ENCODE results near the gene PLOD3. TPM values are rescaled to one million over a fixed set of nuclear protein-coding genes. Genes with fewer than 3 reads are reported as not detected.

The PLOD3 gene
- total RNA-seq, 6 experiments from 2014 or later: 128 to 179 (median 140) TPM

DNA sequence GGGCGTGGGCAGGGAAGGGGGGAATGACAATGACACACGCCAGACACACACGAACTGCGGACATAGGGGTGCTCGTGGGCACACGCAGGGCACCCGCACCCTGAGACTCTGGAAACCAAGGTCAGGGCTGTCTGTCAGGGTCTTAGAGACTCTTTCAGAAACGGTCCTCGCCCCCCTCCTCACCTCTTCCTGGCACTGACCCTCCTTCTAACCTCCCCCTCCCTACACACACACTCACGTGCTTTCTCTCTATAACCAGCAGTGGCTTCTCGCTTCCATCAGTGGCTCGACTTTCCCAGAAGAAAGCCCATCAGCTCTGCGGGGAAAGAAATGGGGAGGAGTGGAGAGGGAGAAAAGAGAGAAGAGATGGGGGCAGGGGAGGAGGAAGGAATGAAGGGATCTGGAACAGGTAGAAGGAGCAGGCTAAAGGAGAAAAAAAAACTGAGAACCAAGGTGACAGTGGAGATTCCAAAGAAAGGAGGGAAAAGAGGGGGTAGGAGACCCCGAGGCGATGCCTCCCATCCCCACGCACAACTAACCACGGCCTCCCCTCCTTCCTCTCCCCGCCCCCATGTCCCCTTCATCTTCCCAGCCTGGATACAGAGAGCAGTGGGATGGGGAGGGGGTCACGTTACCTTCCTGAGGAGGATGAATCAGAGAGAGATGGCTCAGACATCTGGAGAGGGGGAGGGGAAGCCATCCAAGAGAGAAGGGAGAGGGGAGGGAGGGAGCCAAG, 50.3 kb downstream of the PLOD3 start:
- Mint-ChIP-seq H3K27me3 (ENCODE audit: insufficient read depth) (peaks cover 49% of the 10 kb centered on the region), H3K36me3 (ENCODE audit: low read depth) (no peaks in the 10 kb centered on the region), H3K9me3 (no peaks in the 10 kb centered on the region), H3K27ac (no peak overlapping the region), H3K4me1 (ENCODE audit: low read depth) (peaks cover 61% of the 10 kb centered on the region), H3K4me3 (no peak overlapping the region)
- no peak for DNase-seq
- TF ChIP-seq, protein P1, sequence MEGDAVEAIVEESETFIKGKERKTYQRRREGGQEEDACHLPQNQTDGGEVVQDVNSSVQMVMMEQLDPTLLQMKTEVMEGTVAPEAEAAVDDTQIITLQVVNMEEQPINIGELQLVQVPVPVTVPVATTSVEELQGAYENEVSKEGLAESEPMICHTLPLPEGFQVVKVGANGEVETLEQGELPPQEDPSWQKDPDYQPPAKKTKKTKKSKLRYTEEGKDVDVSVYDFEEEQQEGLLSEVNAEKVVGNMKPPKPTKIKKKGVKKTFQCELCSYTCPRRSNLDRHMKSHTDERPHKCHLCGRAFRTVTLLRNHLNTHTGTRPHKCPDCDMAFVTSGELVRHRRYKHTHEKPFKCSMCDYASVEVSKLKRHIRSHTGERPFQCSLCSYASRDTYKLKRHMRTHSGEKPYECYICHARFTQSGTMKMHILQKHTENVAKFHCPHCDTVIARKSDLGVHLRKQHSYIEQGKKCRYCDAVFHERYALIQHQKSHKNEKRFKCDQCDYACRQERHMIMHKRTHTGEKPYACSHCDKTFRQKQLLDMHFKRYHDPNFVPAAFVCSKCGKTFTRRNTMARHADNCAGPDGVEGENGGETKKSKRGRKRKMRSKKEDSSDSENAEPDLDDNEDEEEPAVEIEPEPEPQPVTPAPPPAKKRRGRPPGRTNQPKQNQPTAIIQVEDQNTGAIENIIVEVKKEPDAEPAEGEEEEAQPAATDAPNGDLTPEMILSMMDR (IDR thresholded peaks at IDR 0.05): no peak

DNA sequence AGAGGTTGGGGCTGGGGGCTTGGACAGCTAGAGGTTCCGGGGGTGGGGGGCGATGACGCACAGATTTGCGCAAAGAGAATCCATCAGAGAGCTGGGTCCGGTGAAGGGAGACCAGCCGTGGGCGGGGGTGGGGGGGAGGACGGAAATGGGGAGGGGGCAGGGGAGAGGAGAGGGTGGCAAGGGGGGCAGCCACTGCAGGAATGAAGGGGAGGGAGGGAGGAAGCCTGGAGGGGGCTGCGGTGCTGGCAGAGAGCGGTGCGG, 50.8 kb downstream of the PLOD3 start:
- Mint-ChIP-seq H3K36me3 (ENCODE audit: low read depth) (peaks cover under 1% of the 10 kb centered on the region; the same call in 1 of the 2 replicates), H3K27ac (no peak overlapping the region), H3K27me3 (ENCODE audit: insufficient read depth) (peaks cover 45% of the 10 kb centered on the region), H3K4me1 (ENCODE audit: low read depth) (peaks cover 58% of the 10 kb centered on the region), H3K4me3 (no peak overlapping the region), H3K9me3 (no peaks in the 10 kb centered on the region)
- DNase-seq: no peak
- TF ChIP-seq, protein P1 (IDR thresholded peaks at IDR 0.05): no peak

DNA sequence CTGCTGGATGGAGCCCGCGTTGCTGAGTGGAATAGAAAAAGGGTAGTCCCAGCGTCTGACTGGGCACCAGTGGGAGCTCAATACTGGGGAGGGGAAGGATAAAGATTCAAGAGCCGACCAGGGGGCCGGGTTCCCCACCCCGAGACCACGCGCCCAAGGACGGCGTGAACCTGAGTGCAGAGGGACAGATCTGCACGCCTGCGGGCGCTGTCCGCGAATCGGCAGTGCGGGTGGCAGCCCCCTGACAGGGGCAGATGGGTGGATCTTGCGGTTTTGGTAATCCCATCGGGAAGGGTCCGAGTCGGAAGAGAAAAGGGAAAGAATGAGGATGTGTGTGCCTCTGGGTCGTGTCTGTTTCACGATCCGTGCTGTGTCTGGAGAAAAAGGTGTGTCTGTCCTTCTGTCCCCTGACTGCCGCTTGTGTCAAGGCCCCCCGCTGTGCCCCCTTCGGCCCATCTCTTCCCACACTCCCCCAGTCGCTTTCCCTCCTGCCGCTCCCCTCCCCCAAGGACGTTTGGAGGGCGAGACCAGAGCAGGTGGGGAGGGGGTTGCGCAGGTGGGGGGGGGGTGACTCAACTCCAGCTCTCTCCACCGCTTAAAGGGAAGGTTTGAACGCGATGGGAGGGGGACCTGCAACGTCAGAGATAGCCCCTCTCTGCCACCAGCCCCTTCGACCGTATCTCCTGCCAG, 51.3 kb downstream of the PLOD3 start:
- DNase-seq: no peak
- TF ChIP-seq, protein P1 (IDR thresholded peaks at IDR 0.05): no peak
- H3K4me1 Mint-ChIP-seq (ENCODE audit: low read depth): peaks cover 53% of the 10 kb centered on the region
- 0 out of 2 replicates have a peak overlapping the region, but pooled peaks have one; percentile 19 for H3K27ac Mint-ChIP-seq
- H3K9me3 Mint-ChIP-seq: no peaks in the 10 kb centered on the region
- H3K27me3 Mint-ChIP-seq (ENCODE audit: insufficient read depth): peaks cover 40% of the 10 kb centered on the region
- H3K4me3 Mint-ChIP-seq: peak overlapping the region; percentile 89
- peaks cover 4% of the 10 kb centered on the region; the same call in 1 of the 2 replicates for H3K36me3 Mint-ChIP-seq (ENCODE audit: low read depth)

DNA sequence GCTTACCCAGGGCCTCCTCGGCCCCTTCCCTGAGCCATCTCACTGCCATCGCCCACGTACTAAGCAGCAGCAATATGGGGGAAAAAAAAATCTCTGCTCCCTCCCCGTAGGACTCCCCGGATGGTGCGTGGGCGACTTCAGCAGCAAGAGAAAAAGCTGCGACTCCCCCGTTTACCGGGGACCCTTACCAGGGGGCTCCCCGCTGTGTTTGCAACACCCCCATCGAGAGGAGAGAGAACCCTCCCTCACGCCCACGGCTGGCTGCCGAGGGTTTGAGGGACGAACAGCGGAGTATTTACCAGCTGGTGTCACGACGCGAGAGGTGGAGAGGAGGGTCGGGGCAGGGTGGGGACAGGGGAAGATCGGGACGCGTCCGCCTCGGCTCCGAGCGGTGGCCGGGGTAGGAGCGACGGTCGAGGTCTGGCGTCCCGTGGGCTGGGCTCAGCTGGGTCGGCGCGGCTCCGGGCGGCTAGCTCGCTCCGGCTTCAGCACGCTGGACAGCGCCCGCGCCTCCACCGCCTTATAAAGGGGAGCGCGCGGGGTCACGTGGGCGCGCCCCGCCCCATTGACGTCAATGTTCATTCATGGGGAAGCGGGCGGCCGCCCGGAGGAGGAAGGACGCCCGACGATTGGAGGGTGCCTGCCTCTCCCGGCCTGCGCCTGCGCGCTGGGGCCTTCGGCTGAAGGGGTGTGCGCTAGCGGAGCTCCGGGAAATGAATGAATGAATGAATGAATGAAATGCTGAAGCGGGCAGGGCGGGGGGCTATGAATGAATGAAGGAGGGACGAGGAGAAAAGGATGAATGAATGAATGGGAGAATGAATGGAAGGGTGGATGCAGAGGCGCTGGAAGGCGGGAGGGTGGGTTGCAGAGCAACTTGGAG, 52.1 kb downstream of the PLOD3 start, which contains the start of gene VGF:
TSS of gene VGF (minus strand) at position 495 of the 883 bp plus-strand sequence. CDS start 726 bp downstream, outside the sequence.
- Mint-ChIP-seq H3K4me3 (peak within 1 kb of the TSS; percentile 89), H3K27ac (0 out of 2 replicates have a peak within 1 kb of the TSS, but pooled peaks have one; percentile 19), H3K27me3 (ENCODE audit: insufficient read depth) (peaks cover 32% of the 10 kb centered on the region), H3K4me1 (ENCODE audit: low read depth) (peaks cover 48% of the 10 kb centered on the region), H3K36me3 (ENCODE audit: low read depth) (peaks cover 4% of the 10 kb centered on the region; the same call in 1 of the 2 replicates), H3K9me3 (no peaks in the 10 kb centered on the region)
- peak; percentile 89 for DNase-seq
- TF ChIP-seq, protein P1 (IDR thresholded peaks at IDR 0.05): no peak

DNA sequence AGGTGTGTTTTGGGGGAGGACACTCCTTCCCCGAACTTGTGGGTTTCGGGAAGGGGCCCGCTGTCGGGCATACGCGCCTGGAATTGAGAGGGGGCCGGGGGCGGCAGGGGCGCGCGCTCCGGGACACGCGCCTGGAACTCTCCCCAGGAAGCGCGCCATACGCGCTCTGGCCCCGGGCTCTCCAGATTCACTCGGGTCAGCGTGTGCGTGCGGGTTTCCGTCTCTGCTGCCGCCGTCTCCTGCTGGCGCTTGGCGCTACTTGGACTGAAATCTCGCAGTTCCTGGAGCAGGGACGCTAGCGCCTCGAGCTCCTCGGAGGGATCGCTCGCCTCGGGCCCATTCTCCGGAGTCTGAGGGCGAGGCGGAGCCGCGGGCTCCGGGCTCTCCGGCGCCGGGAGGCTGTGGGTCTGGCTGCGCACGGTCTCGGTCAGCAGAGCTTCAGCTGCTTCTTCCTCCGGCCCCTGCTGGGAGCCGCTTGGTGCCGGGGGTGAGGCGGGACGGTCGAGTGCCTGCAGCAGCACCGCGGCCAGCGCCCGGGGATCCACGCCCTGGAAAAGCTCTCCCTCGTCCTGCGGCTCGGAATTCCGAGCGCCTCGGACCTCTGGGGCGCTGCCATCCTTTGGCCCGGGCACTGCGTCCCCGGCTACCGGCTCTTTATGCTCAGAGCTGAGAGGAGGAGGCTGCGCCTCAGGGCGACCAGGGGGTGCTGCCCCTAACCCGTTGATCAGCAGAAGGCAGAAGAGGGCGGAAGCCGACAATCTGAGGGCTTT, 53.1 kb downstream of the PLOD3 start:
- Mint-ChIP-seq H3K27ac (no peak overlapping the region), H3K9me3 (no peaks in the 10 kb centered on the region), H3K4me3 (no peak overlapping the region), H3K36me3 (ENCODE audit: low read depth) (peaks cover 13% of the 10 kb centered on the region; the same call in 1 of the 2 replicates), H3K4me1 (ENCODE audit: low read depth) (peaks cover 50% of the 10 kb centered on the region), H3K27me3 (ENCODE audit: insufficient read depth) (peaks cover 33% of the 10 kb centered on the region)
- TF ChIP-seq, protein P1 (IDR thresholded peaks at IDR 0.05): no peak
- peak; percentile 47 for DNase-seq
